ENCODE results near the gene RAB22A.

The RAB22A gene, protein sequence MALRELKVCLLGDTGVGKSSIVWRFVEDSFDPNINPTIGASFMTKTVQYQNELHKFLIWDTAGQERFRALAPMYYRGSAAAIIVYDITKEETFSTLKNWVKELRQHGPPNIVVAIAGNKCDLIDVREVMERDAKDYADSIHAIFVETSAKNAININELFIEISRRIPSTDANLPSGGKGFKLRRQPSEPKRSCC

DNA sequence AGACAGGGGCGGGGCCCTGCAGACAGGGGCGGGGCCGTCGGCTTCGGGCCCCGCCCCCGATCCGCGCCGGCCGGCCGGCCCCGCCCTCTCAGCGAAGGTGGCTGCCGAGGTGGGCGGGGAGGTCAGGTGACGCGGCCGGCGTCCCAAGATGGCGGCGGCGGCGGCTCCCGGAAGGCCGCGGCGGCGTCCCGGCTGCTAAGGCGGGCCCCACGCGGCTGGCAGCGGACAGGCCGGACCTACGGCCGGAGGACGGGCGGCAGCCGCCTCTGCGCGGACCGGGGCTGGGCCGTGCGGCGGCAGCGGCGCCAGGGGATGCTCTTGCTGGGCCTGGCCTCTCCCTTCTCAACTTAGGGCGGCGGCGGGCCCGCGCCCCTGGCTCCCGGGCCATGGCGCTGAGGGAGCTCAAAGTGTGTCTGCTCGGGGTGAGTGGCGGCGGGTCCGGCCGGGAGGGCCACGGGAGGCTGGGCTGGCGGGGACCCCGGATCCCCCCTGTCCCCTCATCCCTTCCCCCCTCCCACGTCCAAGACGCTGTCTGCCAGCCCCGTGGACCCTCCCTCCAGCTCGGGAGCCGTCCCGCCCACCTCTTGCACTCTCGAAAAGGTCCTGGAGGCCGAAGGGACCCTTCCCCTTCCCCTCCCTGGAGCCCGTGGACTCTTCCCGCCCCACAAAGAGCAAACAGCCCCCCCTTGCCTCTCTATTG lies at the start of gene RAB22A:
Gene RAB22A (plus strand): TSS at position 125 of the 700 bp plus-strand sequence. CDS start 262 bp downstream, at position 387.
- no peak for FAIRE-seq

DNA sequence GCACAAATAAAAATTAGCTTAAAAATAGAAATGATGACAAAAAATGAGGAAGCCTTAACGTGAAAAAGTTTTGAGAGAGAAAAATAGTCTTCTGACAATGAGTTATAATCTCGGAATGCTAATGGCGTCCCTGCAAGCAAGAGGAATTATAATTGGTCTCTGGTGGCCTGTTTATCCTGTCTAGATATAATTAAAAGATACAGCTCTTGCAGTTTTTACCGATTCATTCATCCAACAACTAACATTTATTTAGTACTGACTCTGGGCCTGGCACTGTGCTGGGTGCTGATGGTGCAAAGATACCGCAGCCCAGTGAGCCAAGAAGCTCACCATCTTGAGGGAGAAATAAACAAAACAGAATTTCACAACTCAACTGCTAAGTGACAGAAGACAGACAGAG lies 49.5 kb upstream of the RAB22A start:
- no peak for FAIRE-seq

DNA sequence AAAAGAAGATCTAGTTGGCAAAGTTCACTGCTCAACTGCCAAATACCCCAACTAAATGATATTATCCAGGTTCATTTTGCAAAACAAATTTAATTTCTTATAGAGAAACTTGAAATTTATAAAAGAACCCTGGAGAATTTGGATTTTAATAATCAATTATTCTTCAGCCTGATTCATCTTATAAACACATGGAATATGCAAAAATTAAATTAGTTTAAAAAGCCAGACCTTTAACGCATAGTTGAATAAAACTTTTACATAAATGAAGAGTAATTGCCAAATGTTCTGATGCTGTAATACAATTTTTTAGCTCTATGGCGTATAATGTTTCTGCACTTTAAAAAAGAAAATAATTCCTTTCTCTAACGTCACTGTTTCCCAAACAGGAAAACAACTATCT lies 47.9 kb upstream of the RAB22A start:
- no peak for FAIRE-seq

DNA sequence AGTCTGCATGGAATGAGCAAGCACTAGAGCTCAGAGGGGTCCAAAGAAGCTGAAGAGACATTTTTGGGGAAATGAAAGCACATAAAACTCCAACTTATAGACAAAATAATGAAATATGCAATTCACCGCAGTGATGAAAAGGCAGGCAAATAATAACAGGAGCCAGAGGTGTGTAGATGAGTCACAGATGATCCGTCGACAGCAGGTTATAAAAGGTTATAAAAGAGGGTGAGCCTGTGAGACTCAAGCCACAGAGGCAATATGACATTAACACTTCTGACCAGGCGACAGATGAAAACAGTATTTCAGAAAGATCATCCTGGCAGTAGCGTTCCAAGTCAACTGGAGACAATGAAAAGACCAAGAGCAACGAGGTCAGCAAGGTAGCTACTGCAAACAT lies 45.2 kb upstream of the RAB22A start:
- FAIRE-seq = no peak

DNA sequence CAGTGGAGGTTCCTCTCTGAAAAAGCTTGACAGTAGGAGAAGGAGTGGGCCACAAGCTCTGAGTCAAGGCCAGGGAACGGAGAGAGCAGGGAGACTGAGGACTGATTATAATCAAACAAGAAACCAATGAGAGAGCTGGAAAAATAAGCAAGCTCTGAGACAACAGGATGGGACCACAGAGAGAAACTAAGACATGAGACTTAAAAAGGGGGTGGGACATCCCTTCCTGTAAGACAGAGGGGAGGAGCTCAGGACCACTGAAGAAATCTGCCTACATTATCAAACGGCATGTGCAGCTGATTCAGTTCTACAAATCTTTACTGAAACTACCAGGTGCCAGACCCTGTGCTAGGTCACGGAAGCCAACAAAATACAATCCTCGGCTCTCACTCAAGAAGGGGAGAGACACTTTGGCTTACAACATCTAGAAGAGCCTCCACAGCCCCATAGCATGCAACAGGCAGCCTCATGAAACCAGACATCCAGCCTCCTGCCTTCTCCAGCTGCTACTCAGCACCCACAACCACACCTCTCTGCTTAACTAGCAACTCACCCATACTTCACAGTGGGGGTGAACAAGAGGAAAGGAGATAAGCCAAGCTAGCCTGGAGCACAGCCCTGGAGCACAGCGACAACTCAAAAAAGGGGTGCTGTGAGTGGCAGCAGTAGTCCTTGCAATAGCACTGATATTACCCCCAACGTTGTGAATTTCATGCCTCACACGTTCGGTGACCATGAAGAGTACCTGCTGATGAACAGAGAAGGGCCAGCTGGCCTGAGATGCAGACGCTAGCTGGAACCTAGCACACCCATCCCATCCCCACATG lies 41.9 kb upstream of the RAB22A start:
- FAIRE-seq = no peak

DNA sequence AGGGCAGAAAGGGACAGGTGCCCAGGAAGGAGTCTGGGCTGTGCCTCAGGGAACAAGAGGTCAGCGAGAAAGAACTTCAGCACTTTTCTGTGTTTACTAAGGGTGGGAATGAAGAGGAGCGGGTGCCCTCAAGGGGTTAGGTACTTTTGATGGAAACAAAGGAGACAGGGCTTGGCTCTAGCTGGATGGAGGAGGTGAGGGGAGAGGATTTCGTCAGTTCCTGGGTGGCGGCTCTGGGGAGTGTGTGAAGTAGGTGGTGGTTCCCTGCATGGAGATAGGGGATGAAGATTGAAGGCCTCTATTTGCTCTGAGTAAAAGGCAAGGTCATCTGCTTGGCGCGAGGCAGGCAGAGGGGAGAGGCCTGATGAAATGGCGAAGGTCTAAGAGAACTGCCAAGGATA lies 41.1 kb upstream of the RAB22A start:
- FAIRE-seq = no peak

DNA sequence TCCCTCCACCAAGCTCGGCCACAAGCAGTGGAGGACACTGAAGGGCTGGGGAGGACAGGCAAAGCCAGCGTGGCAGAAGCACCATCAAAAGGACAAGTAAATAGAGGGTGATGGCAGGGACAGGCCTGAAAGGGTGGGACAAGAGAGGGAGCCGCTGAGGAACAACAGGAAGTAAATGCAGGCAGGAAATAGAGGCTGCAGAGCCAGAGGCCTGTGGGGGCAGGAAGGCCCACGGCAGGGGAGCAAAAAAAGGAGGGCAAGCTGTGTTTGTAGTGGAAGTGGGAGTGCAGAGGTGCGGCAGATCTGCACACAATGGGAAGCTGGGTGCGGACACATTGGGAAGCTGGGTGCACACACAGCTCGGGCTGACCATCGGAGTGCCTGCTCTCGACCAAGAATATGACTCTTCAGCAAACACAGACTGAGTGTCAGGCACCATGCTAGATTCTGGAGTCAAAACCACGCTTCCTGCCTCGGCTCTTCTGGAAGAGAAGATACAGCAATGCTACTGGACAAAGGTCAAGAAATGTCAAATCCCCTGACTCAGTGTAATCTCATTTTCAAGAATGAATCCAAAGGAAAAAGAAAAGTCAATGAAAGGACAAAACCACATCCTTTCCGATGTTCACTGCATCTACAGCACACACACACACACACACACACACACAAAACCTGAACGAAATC lies 40.4 kb upstream of the RAB22A start:
- no peak for FAIRE-seq

DNA sequence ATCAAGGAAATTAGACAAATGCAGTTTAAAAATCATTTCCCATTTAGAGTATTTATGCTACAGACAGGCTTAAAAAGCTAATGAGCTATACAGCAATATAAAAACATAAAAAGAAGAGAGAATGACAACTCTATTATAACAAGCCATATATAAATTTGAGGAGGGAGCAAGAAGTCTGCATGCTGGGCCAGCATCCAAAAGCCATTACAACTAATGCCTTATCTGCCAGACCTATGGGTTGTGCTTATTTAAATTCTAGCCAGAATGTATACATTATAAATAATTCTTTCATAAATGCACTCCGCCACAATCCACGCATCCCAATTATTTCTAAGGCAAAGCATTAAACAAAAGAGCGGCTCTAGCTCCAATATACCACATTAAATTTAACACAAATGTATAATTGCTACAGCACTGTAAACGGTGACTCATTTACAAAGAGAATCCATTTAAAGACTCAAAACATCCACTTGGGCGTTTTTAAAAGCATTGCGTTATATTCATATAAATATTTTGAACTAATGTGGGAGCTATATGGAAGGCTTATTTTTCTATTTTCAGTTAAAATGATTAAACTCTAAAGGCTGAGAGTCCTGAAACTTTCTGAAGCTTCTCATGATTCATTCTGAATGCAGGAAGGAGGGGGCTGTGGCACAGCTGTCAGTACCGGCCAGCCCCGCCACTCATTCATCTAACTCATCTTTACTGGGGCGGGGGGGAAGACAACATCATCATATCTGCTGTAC lies 37.7 kb upstream of the RAB22A start:
- FAIRE-seq = no peak

DNA sequence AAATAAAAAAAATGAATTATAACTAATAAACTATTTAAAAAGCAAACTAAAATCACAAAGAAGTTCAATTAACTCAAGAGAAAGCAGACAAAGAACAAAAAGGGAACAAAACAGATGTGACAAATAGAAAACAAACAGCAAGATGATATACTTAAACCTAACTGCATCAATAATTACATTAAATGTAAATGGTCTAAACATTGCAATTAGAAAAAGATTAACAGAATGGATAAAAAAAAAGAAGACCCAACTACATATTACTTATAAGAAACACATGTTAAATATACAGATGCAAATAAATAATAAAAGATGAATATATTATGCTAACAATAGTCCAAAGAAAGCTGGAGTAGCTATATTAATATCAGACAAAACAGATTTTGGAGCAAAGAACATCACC lies 35.1 kb upstream of the RAB22A start:
- FAIRE-seq = no peak

DNA sequence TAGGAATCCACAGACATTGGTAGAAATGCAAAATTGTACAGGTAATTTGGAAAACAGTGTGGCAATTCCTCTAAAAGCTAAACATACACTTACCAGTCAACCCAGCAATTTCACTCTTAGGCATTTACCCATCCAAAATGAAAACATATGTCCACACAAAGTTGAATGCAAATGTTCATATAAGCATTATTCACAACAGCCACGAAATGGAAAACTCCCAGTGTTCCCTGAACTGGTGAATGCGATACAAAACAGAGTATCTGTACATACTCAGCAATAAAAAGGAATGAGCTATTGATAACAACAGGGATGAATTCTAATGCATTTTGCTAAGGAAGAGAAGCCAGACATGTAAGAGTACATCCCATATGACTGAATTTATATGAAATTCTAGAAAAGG lies 32.4 kb upstream of the RAB22A start:
- no peak for FAIRE-seq

DNA sequence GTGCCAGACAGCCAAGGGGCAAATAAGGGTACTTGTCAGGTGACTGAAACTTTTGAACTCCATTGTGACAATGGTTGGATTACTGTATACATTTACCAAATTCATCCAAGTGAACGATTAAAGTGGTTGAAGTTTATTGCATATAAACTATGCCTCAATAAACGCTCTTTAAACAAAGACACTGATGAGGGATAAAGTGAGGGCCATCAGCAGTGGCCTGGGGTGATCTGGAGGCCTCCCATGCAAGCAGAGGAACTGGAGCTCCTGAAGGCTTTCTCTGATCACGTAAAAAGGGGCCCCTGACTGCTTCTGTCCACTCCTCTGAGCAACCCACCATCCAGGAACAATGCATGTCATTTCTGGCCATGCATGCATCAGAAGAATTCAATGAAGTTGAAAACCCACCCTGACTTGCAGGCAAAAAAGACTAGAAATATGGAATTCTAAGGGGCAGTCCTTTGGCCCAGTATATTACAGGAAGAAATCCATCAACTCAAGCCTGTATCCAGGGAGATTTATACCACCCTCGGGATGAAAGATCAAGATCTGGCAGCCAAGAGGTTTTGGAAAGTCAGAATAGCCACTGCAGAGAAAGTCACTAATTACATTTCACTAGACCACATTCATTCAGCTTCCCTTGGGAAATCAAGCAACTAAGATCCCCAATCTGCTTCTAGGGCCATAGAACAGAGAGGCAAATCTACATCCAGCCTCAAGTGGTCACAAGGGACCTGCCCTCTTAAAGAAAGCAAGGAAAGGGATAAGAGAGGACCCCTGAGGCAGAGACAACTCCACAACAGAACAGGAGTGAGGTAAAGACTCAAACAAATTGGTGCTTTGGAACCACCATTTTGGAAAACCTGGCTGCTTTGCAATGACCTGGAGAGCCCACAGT lies 31.7 kb upstream of the RAB22A start:
- FAIRE-seq = no peak

DNA sequence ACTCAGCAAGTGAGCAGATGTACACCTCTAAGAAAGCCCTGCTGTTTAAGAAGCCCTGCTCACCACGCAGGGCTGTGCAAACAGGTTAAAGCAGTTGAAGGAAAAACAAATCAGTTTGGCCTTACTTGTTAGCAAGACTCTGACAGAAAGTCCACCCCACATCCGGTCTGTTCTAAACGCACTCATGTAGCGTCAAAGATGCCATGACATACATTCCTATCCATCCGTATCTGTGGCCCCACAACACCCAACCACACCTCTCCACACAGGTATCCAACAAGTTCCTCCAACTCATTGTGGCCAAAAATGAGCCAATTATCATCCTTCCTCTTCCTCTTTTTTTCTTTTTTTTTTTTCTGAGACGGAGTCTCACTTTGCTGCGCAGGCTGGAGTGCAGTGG lies 22.8 kb upstream of the RAB22A start:
- FAIRE-seq = no peak

DNA sequence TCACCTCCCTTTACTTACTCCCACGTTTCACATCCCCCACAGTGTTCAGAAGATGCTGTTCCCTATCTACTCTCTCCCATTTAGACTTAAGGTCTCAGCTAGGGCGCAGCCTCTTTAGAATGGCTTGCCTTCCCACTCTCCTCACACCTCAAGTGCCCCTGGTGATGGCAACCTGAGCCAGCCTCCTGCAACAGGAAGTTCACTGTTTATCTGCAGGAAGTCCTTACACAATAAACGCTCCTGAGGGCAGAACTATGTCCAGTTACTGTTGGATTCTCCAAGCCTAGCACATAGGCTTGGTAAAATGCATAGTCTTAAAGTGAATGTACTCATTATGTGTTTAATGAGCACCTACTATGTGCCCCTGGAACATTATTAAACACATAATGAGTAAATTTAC lies 21.9 kb upstream of the RAB22A start:
- no peak for FAIRE-seq

DNA sequence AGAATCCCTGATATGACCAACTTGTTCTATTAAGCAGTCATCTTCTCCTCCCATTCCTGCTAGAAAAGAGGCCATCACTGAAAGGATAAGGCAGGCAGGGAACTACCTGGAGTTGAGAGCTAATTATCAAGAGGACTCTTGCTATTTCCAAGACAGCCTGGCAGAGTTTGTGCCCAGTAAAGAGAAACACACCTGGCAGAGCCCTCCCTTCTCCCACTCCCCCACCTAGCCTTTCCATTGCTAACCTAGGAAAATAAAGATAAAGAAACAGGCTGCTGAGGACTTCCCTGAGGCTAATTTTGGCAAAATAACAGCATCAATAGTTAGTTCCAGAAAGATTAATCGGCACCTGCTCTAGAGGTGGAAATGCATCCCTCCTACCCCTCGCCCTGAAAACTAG lies 20.4 kb upstream of the RAB22A start:
- no peak for FAIRE-seq

DNA sequence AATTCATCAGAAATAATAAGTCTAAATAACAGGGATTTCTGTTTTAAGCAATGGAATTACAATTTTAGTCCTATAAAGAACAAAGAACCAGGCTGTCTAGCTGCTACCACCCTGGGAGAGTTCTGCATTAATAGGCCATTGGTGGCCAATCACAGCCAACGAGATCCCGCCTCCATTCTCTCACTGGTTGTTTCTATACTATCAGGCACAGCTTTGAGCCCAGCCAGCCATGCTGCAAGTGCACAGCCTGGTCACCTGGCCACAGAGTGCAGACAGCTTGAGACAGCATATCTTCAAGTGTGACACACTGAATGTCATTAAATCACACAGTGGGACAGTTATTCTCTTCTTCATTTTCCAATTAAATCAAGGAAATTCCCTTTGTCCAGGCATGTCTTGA lies 16.1 kb upstream of the RAB22A start:
- FAIRE-seq = no peak

DNA sequence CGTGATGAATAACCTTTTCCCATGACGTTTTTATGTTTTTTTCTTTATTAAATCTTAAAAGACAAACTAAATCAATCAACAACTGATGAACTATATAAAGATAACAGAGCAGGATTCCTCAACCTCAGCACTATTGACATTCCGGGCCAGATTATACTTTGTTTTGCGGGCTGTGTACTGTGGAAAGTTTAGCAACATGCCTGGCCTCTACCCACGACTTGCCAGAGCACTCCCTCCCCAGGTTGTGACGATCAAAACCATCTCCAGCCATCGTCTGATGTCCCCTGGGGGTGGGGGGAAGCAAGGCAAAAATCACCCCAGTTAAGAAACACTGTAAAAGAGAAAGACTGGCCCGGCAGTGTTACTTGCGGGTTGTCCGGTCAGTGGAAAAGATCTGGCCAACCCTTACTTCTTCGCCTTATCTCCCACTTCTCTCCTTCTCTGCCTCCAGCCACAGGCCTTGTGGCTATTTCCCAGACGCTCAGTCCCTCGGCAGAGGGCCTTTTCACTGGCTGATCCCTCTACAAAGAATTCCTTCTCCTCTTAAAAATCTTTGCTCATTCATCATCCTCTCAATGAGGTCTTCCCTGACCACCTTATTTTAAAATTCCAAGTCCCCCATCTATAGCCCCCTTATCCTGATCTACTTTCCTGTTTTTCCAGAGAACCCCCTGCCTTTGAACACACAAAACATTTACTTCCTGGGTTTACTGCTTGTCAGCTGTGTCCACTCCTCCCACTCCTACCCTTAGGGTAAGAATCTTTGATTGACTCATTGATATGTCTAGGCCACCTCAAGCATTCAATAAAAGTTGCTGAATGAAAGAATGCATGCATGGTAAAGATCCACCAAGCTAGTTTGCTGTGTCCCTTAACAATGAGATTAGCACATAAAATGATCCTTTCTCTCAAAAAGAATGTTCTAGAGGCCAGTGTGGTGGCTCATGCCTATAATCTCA lies 14.7 kb upstream of the RAB22A start:
- no peak for FAIRE-seq

DNA sequence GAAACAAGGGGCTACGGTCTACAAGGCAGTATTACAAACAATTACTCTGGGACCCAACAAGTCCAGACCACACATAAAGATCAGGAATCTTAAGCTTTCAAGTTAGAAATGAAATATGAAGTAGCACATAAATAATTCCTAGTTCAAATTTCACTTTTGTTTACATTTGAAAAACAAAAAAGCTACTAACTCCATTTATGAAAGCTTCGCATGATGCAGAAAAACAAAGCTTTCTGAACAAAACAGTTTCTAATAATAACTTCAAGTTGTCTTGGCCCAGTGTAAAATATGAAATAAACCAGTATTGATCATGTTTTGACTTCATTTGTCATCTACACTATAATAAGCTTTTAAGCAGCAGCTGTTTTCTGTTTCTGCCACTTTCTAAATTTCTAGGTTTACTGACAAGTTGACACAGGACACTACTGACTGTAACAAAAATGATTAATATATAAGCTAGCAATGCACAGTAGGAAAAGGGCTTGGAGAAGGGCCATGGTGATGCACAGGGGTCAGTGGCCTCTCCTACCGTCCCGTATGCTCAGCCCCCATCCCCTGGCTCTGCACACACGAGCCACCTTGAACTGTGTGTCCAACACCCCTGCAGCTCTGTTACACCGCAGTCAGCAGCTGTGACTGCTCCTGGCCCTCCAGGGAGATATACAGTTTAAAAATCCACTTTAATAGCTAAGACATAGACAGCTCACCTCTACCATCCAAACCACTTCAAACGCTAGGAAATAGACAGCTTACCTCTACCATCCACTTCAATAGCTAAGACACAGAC lies 13.3 kb upstream of the RAB22A start:
- FAIRE-seq = no peak

DNA sequence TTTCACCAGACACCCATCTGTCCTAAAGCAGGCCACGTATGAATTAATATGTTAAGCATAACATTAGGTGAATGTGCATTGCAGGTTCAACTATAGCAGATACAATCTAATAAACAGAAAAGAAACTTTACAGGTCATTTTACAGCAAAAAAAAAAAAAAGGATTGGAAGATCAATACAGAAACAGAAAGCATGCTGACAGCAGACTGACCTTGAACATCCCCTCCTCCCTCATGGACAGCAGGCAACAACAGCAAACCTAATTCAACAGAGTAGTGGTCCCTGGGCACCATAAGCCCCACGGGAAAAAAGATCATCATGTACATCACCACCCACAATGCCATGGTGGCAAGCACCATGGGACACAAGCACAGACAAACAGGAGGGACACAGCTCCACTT lies 12.1 kb upstream of the RAB22A start:
- FAIRE-seq = no peak

DNA sequence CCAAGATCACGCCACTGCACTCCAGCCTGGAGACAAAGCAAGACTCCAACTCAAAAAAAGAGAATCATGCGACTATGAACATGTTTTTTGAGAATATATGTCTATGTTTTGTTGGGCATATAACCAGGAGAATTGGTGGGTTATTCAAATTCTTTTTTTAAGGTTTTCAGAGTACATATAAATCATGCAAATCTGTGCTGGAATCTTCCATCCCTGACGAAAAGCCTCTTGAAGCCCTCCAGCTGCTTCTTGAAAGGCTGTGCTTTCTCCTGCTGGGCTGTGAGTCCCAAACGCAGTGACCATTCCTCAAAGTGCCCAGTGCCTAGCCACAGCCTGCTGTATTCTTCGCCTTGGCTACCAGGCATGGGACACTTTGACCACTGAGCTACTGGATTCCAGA lies 9.2 kb upstream of the RAB22A start:
- no peak for FAIRE-seq

DNA sequence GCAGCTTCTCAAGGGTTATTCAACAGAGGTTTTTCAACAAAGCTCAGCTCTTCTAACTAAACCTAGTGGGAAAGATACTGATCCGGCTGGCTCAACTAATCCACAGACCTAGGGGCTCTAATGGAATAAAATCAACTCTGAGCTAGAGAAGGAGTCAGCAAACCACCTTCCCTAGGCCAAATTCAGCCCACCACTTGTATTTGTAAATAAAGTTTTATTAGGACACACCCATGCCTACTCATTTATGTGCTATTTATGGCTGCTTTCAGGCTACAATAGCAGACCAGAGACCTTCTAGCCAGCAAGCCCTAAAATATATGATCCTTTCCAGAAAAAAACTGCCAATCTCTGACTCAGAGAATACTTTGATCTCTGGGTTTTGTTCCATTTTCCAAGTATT lies 6.0 kb upstream of the RAB22A start:
- no peak for FAIRE-seq
